ENCODE measurements around the gene LY6G6F. TPM values are rescaled to one million over a fixed set of nuclear protein-coding genes. Genes with fewer than 3 reads are reported as not detected.
A peak's percentile ranks its signal among the peaks of the same experiment; 100 is the strongest.

LY6G6F gene
- total and polyA plus RNA-seq, 2 of the 13 experiments (the other 11 are each of a cell fraction or from before 2014, with no cell fraction given): not detected

DNA sequence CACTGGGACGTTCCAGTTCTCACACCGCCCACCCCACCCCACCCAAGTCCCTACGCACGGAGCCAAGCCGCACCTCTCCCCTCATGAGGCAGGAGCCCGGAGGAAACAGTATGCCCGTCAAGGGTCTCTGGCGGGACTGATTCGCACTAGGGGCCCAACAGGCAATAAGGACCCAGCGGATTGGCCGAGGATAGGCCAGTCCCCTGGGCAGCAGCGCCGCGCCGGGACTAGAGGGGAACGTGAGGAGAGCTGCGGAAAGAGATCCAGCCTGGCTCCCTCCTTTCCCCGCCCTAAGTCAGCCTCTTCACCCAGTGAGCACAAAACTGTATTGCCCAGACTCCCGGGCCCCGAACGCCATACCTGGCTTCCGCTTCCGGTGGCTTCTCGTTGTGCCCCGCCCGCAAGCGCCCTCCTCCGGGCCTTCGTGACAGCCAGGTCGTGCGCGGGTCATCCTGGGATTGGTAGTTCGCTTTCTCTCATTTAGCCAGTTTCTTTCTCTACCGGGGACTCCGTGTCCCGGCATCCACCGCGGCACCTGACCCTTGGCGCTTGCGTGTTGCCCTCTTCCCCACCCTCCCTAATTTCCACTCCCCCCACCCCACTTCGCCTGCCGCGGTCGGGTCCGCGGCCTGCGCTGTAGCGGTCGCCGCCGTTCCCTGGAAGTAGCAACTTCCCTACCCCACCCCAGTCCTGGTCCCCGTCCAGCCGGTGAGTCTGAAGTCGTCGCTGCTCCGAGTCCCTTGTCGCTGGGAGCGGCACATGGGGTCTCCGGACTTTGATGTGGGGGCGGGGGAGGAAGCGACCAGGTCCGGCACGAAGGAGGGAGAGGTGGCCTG lies 40.9 kb upstream of the LY6G6F start, which contains the start of gene CSNK2B (continued):
- TF ChIP-seq HES4 (CRISPR knock-in tag; IDR thresholded peaks at IDR 0.05; ENCODE audit: borderline replicate concordance): 0 out of 2 replicates have a peak, but pooled peaks have one; percentile 48
- peak; percentile 66; the same call in 1 of the 2 replicates for TF ChIP-seq ZSCAN29 (CRISPR knock-in tag; conservative IDR thresholded peaks at IDR 0.05)
- TF ChIP-seq, protein P1, sequence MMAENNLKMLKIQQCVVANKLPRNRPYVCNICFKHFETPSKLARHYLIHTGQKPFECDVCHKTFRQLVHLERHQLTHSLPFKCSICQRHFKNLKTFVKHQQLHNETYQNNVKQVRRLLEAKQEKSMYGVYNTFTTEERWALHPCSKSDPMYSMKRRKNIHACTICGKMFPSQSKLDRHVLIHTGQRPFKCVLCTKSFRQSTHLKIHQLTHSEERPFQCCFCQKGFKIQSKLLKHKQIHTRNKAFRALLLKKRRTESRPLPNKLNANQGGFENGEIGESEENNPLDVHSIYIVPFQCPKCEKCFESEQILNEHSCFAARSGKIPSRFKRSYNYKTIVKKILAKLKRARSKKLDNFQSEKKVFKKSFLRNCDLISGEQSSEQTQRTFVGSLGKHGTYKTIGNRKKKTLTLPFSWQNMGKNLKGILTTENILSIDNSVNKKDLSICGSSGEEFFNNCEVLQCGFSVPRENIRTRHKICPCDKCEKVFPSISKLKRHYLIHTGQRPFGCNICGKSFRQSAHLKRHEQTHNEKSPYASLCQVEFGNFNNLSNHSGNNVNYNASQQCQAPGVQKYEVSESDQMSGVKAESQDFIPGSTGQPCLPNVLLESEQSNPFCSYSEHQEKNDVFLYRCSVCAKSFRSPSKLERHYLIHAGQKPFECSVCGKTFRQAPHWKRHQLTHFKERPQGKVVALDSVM (CRISPR knock-in tag; IDR thresholded peaks at IDR 0.05): no peak
- no peak for TF ChIP-seq SALL2 (CRISPR knock-in tag; IDR thresholded peaks at IDR 0.05)
- TF ChIP-seq, protein P2, sequence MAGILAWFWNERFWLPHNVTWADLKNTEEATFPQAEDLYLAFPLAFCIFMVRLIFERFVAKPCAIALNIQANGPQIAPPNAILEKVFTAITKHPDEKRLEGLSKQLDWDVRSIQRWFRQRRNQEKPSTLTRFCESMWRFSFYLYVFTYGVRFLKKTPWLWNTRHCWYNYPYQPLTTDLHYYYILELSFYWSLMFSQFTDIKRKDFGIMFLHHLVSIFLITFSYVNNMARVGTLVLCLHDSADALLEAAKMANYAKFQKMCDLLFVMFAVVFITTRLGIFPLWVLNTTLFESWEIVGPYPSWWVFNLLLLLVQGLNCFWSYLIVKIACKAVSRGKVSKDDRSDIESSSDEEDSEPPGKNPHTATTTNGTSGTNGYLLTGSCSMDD (CRISPR knock-in tag; IDR thresholded peaks at IDR 0.05): no peak
- TF ChIP-seq ATF1 (CRISPR knock-in tag; IDR thresholded peaks at IDR 0.05): peak; percentile 79; the same call in 1 of the 2 replicates
- no peak for TF ChIP-seq SOX6 (IDR thresholded peaks at IDR 0.05)
- TF ChIP-seq SOX6 (CRISPR knock-in tag; IDR thresholded peaks at IDR 0.05): no peak; the same call in 1 of the 2 replicates
- peak; percentile 66; the same call in 1 of the 2 replicates for TF ChIP-seq NCOR1 (IDR thresholded peaks at IDR 0.05; ENCODE audit: borderline replicate concordance, low read length)
- TF ChIP-seq, protein P3, sequence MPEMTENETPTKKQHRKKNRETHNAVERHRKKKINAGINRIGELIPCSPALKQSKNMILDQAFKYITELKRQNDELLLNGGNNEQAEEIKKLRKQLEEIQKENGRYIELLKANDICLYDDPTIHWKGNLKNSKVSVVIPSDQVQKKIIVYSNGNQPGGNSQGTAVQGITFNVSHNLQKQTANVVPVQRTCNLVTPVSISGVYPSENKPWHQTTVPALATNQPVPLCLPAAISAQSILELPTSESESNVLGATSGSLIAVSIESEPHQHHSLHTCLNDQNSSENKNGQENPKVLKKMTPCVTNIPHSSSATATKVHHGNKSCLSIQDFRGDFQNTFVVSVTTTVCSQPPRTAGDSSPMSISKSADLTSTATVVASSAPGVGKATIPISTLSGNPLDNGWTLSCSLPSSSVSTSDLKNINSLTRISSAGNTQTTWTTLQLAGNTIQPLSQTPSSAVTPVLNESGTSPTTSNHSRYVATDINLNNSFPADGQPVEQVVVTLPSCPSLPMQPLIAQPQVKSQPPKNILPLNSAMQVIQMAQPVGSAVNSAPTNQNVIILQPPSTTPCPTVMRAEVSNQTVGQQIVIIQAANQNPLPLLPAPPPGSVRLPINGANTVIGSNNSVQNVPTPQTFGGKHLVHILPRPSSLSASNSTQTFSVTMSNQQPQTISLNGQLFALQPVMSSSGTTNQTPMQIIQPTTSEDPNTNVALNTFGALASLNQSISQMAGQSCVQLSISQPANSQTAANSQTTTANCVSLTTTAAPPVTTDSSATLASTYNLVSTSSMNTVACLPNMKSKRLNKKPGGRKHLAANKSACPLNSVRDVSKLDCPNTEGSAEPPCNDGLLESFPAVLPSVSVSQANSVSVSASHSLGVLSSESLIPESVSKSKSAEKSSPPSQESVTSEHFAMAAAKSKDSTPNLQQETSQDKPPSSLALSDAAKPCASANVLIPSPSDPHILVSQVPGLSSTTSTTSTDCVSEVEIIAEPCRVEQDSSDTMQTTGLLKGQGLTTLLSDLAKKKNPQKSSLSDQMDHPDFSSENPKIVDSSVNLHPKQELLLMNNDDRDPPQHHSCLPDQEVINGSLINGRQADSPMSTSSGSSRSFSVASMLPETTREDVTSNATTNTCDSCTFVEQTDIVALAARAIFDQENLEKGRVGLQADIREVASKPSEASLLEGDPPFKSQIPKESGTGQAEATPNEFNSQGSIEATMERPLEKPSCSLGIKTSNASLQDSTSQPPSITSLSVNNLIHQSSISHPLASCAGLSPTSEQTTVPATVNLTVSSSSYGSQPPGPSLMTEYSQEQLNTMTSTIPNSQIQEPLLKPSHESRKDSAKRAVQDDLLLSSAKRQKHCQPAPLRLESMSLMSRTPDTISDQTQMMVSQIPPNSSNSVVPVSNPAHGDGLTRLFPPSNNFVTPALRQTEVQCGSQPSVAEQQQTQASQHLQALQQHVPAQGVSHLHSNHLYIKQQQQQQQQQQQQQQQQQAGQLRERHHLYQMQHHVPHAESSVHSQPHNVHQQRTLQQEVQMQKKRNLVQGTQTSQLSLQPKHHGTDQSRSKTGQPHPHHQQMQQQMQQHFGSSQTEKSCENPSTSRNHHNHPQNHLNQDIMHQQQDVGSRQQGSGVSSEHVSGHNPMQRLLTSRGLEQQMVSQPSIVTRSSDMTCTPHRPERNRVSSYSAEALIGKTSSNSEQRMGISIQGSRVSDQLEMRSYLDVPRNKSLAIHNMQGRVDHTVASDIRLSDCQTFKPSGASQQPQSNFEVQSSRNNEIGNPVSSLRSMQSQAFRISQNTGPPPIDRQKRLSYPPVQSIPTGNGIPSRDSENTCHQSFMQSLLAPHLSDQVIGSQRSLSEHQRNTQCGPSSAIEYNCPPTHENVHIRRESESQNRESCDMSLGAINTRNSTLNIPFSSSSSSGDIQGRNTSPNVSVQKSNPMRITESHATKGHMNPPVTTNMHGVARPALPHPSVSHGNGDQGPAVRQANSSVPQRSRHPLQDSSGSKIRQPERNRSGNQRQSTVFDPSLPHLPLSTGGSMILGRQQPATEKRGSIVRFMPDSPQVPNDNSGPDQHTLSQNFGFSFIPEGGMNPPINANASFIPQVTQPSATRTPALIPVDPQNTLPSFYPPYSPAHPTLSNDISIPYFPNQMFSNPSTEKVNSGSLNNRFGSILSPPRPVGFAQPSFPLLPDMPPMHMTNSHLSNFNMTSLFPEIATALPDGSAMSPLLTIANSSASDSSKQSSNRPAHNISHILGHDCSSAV (CRISPR knock-in tag; IDR thresholded peaks at IDR 0.05; ENCODE audit: borderline replicate concordance): no peak; the same call in 1 of the 2 replicates
- TF ChIP-seq AKAP8 (CRISPR knock-in tag; IDR thresholded peaks at IDR 0.05): no peak
- no peak for TF ChIP-seq HNRNPUL1 (IDR thresholded peaks at IDR 0.05; ENCODE audit: low read depth, low read length)
- peak; percentile 42; the same call in 1 of the 2 replicates for TF ChIP-seq MTA1 (CRISPR knock-in tag; IDR thresholded peaks at IDR 0.05; ENCODE audit: borderline replicate concordance)
- no peak for TF ChIP-seq TSC22D2 (CRISPR knock-in tag; IDR thresholded peaks at IDR 0.05; ENCODE audit: borderline replicate concordance)
- no peak for TF ChIP-seq ADNP (CRISPR knock-in tag; IDR thresholded peaks at IDR 0.05)
- 0 out of 2 replicates have a peak, but pooled peaks have one; percentile 58 for TF ChIP-seq KLF9 (CRISPR knock-in tag; IDR thresholded peaks at IDR 0.05; ENCODE audit: low read depth)
- TF ChIP-seq SOX13 (IDR thresholded peaks at IDR 0.05): 0 out of 2 replicates have a peak, but pooled peaks have one; percentile 7
- TF ChIP-seq SOX13 (CRISPR knock-in tag; conservative IDR thresholded peaks at IDR 0.05 in 1 of 2, IDR thresholded peaks at IDR 0.05 in 1 of 2): peak in 1 of 2 experiments; percentile 11; a peak in 1 of 4 replicates
